HUES6 (cell line): ENCODE data around the gene NPTN.

Experiments
- H3K27ac ChIP-seq: 2 replicates; pipeline ENCODE4 v1.7.0; 2013; ENCODE audit warnings: low read depth, mild to moderate bottlenecking, low read length, inconsistent platforms
- H3K27me3 ChIP-seq: 2 replicates; pipeline ENCODE4 v1.6.1; 2013; ENCODE audit warnings: low read length; ENCODE audit not compliant: control insufficient read depth, insufficient read depth
- H3K36me3 ChIP-seq: 2 replicates; pipeline ENCODE4 v1.6.1; 2013; ENCODE audit warnings: low read length; ENCODE audit not compliant: control insufficient read depth, insufficient read depth
- H3K4me1 ChIP-seq: 2 replicates; pipeline ENCODE4 v1.6.1; 2013; ENCODE audit warnings: low read length; ENCODE audit not compliant: control insufficient read depth, insufficient read depth
- H3K4me3 ChIP-seq: 2 replicates; pipeline ENCODE4 v1.5.1; 2013; ENCODE audit warnings: low read depth, low read length
- H3K9ac ChIP-seq: one replicate; pipeline ENCODE4 v1.6.1; 2013; ENCODE audit warnings: mild to moderate bottlenecking, low read length
- H3K9me3 ChIP-seq: 2 replicates; pipeline ENCODE4 v1.6.1; 2013; ENCODE audit warnings: low read depth, low read length; ENCODE audit not compliant: control insufficient read depth, insufficient read depth

Gene NPTN

DNA sequence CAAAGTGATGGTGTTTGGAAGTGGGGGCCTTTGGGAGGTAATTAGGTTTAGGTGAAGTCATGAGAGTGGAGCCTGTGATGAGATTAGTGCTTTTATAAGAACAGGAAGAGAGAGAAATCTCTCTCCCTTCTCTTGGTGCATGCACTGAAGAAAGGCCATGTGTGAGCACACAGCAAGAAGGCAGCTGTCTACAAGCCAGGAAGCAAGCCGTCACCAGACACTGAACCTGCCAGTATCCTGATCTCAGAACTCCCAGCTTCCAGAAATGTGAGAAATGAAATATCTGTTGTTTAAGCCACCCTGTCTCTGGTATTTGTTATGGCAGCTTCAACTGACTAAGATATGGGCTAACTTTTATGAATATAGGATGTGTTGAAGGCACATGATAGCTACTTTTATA, 117.7 kb downstream of the NPTN start:
- no peak overlapping the region for H3K4me3 ChIP-seq
- no peak overlapping the region for H3K27ac ChIP-seq
- peaks cover 16% of the 10 kb centered on the region; the same call in 1 of the 2 replicates for H3K4me1 ChIP-seq
- no peaks in the 10 kb centered on the region for H3K36me3 ChIP-seq
- H3K9ac ChIP-seq: no peak overlapping the region
- no peaks in the 10 kb centered on the region for H3K27me3 ChIP-seq
- H3K9me3 ChIP-seq: peaks cover 12% of the 10 kb centered on the region; the same call in 1 of the 2 replicates
